ENCODE results near the gene BUB3.
"Not testable (repeated sequence)": the region's sequence is repeated elsewhere in the genome, so short reads cannot be mapped to it uniquely, and the experiment has no call there.

GRCh38 chr10:123171616-123172015 lies 17.4 kb downstream of the BUB3 start:
- not testable (repeated sequence) for TF ChIP-seq CTCF (conservative IDR thresholded peaks at IDR 0.05); ZFX (IDR thresholded peaks at IDR 0.05)

Data from C4-2B (cell line).